Heart left ventricle (tissue), 13 donors: ENCODE results near the gene FBN1.

Source experiments
- CTCF ChIP-seq, 12 donors: fragments of 200-600 bp; sonication (generic) in 4 of 12; IDR thresholded peaks; one replicate each; pipeline versions ENCODE4 v1.5.0 to v1.8.0; 2018 to 2022; ENCODE audit warnings: antibody characterized with exemption in 12 of 12, mild to moderate bottlenecking in 5 of 12
- POLR2A ChIP-seq, 2 donors: fragments of 450-650 bp; IDR thresholded peaks; one replicate each; pipeline ENCODE4 v1.6.1; 2017; ENCODE audit warnings: antibody characterized with exemption in 2 of 2, mild to moderate bottlenecking in 2 of 2, moderate library complexity in 2 of 2
- donor health status: ischemic (EF 13 %, LVEDD 7.1; RV severe dilation, severe dysfunction).
- donor health status: DM: no; HTN: yes; CAD: no.
- donor health status: DM: no; HTN: no; CAD: no.
- donor health status: ischemic (EF 25% LVEDD 6.9; RV normal size, moderate dysfunction).
- donor health status: ischemic (EF 25% LVEDD 5.7; RV mildly dilated, moderate dysfunction).
- donor health status: ischemic (EF 35%, LVEDD 5.7; RV mildly dilated, moderate dysfunction).
- donor health status: nonischemic (EF 11% LVEDD 7.7; RV severe dilation, severe dysfunction).
- donor health status: DM: yes; HTN: yes; CAD: no.
- donor health status: PGD.
- donor health status: ischemic (EF 29% LVEDD 5.4; RV normal size, mild dysfunction).
- donor health status: nonischemic (EF 23%, LVEDD 6.1; RV moderate dilation, normal function).

- no peak for TF ChIP-seq POLR2A (IDR thresholded peaks at IDR 0.05)
- no peak for TF ChIP-seq CTCF (IDR thresholded peaks at IDR 0.05)
Observed at GRCh38 chr15:48563934-48564333, 81.6 kb downstream of the FBN1 start.
